VCaP (cell line): ENCODE measurements around the gene CADM2.

Experiments
- H3K27ac ChIP-seq: fragments of 450-650 bp; 2 replicates; pipeline ENCODE4 v1.5.1; 2017
- CTCF ChIP-seq: fragments of 450-650 bp; conservative IDR thresholded peaks from 2 replicates; pipeline ENCODE4 v1.5.1; 2017; ENCODE audit warnings: mild to moderate bottlenecking, moderate library complexity

CADM2 gene

GRCh38 chr3:85785766-85786165, 827.0 kb downstream of the CADM2 start:
- TF ChIP-seq CTCF, result no peak
- no peak overlapping the region for H3K27ac ChIP-seq

DNA sequence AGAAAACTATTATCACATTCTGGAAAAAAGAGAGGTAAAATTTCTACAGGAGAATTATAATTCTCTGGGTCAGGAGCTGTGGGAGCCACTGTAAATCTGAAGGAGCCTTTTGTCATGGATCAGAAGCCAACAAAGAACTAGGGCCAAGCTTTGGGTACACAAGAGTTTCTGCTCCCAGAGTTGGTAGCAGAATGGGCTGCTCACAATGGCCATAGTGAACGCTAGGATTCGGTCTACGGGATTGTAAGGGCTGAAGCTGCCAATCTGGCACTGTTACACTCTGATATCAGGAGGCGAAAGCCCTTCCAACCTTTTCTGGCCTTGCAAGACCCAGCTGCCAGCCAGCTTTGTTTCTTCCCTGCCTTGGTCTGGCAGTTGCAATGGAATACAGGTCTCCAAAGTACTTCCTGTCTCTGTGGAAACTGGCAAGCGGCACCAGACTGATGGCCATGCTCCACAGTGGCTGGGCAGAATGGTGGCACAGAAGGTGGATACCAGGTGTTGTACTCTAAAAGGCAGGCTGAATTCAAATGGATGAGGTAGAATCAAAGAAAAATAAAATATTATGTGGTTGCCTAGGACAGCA, 831.7 kb downstream of the CADM2 start:
- TF ChIP-seq CTCF, result no peak
- no peak overlapping the region for H3K27ac ChIP-seq

DNA sequence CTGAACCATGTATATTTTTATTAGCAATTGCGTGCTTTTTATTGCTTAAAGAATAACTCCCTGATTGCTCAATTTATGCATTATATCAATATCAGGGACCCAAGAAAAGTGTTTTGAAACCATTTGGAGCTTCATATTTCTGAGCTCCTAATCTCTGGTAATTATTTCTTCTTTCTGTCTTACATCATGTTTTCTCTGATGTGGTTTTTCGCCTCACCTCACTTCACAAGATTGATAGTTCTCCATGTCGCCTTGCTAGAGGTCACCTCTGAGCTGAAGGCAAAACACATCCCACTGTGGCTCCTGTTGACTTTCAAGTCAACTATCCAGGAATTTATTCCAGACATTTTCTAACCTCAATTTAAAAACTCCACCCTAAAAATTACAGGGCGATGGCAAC, 837.4 kb downstream of the CADM2 start:
- H3K27ac ChIP-seq, result no peak overlapping the region
- TF ChIP-seq CTCF, result no peak

GRCh38 chr3:85800676-85801075, 841.9 kb downstream of the CADM2 start:
- no peak overlapping the region for H3K27ac ChIP-seq
- no peak for TF ChIP-seq CTCF

- TF ChIP-seq CTCF, result peak; percentile 82
- no peak overlapping the region for H3K27ac ChIP-seq
Observed at GRCh38 chr3:85801955-85802354, 843.2 kb downstream of the CADM2 start.

GRCh38 chr3:85808755-85809154, 850.0 kb downstream of the CADM2 start:
- no peak overlapping the region for H3K27ac ChIP-seq
- no peak for TF ChIP-seq CTCF

GRCh38 chr3:85821130-85821756, 862.5 kb downstream of the CADM2 start:
- TF ChIP-seq CTCF, result peak; percentile 94
- no peak overlapping the region for H3K27ac ChIP-seq
